PC-9 (cell line): Measurements from ENCODE around the gene LEMD3.

Experiments
- EZH2 ChIP-seq: fragments of 200-600 bp; sonication (generic); IDR thresholded peaks from 2 replicates; pipeline ENCODE4 v1.8.0; 2017; ENCODE audit warnings: antibody characterized with exemption, low read depth
- TF ChIP-seq, protein P1 (sequence below): fragments of 200-600 bp; sonication (generic); conservative IDR thresholded peaks from 2 replicates; pipeline ENCODE4 v1.6.1; 2017; ENCODE audit warnings: mixed run types, antibody characterized with exemption, mild to moderate bottlenecking, moderate library complexity

- no peak for TF ChIP-seq EZH2
- TF ChIP-seq, protein P1, sequence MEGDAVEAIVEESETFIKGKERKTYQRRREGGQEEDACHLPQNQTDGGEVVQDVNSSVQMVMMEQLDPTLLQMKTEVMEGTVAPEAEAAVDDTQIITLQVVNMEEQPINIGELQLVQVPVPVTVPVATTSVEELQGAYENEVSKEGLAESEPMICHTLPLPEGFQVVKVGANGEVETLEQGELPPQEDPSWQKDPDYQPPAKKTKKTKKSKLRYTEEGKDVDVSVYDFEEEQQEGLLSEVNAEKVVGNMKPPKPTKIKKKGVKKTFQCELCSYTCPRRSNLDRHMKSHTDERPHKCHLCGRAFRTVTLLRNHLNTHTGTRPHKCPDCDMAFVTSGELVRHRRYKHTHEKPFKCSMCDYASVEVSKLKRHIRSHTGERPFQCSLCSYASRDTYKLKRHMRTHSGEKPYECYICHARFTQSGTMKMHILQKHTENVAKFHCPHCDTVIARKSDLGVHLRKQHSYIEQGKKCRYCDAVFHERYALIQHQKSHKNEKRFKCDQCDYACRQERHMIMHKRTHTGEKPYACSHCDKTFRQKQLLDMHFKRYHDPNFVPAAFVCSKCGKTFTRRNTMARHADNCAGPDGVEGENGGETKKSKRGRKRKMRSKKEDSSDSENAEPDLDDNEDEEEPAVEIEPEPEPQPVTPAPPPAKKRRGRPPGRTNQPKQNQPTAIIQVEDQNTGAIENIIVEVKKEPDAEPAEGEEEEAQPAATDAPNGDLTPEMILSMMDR, result no peak
These were observed 14.9 kb downstream of the LEMD3 start for GRCh38 chr12:65184176-65184857.
